ENCODE results near the gene FAM216B.

FAM216B gene

GRCh38 chr13:42836930-42837690 lies 55.7 kb downstream of the FAM216B start:
- FAIRE-seq: no peak
